Muscle layer of colon (tissue), 2 donors: ENCODE results near the gene ZFP36L2.
"Not testable (repeated sequence)": the region's sequence is repeated elsewhere in the genome, so short reads cannot be mapped to it uniquely, and the experiment has no call there.

ENCODE experiments used
- H3K27ac ChIP-seq: one replicate; pipeline ENCODE4 v1.7.0; 2013; ENCODE audit warnings: low read depth, mild to moderate bottlenecking, low read length, moderate library complexity
- H3K27me3 ChIP-seq, 2 donors: one replicate each; pipeline ENCODE4 v1.7.0; 2013; ENCODE audit warnings: low read length in 2 of 2, mild to moderate bottlenecking in 2 of 2; ENCODE audit not compliant: insufficient read depth in 2 of 2, control insufficient read depth in 1 of 2
- H3K36me3 ChIP-seq: one replicate; pipeline ENCODE4 v1.7.0; 2013; ENCODE audit warnings: mild to moderate bottlenecking, low read length; ENCODE audit not compliant: insufficient read depth
- H3K4me1 ChIP-seq: one replicate; pipeline ENCODE4 v1.7.0; 2013; ENCODE audit warnings: mild to moderate bottlenecking, low read length; ENCODE audit not compliant: insufficient read depth
- H3K4me3 ChIP-seq, 2 donors: one replicate each; pipeline ENCODE4 v1.7.0; 2013; ENCODE audit warnings: low read length in 2 of 2, low read depth in 1 of 2, mild to moderate bottlenecking in 1 of 2, moderate library complexity in 1 of 2
- H3K9ac ChIP-seq: one replicate; pipeline ENCODE4 v1.7.0; 2013; ENCODE audit warnings: low read length
- H3K9me3 ChIP-seq: one replicate; pipeline ENCODE4 v1.7.0; 2013; ENCODE audit warnings: mild to moderate bottlenecking, low read length
- donor health status: abdominal sarcoma.
- donor health status: Adenocarcinoma of cecum.

The ZFP36L2 gene

GRCh38 chr2:43199492-43200488 lies 26.6 kb downstream of the ZFP36L2 start:
- Histone ChIP-seq H3K4me1 (no peaks in the 10 kb centered on the region), H3K27me3 (no peaks in the 10 kb centered on the region), H3K27ac (no peak overlapping the region), H3K9me3 (no peaks in the 10 kb centered on the region), H3K4me3 (no peak overlapping the region), H3K36me3 (no peaks in the 10 kb centered on the region), H3K9ac (no peak overlapping the region)

- H3K27me3 ChIP-seq, result no peaks in the 10 kb centered on the region
- H3K9me3 ChIP-seq, result no peaks in the 10 kb centered on the region
- H3K36me3 ChIP-seq, result no peaks in the 10 kb centered on the region
- H3K27ac ChIP-seq, result no peak overlapping the region
- H3K4me3 ChIP-seq, result no peak overlapping the region
- H3K4me1 ChIP-seq, result no peaks in the 10 kb centered on the region
- no peak overlapping the region for H3K9ac ChIP-seq
Measured at GRCh38 chr2:43198263-43198662, 28.1 kb downstream of the ZFP36L2 start.

- no peak overlapping the region for H3K27ac ChIP-seq
- H3K9ac ChIP-seq, result no peak overlapping the region
- no peaks in the 10 kb centered on the region for H3K9me3 ChIP-seq
- no peaks in the 10 kb centered on the region for H3K27me3 ChIP-seq
- no peaks in the 10 kb centered on the region for H3K36me3 ChIP-seq
- H3K4me3 ChIP-seq, result no peak overlapping the region
- no peaks in the 10 kb centered on the region for H3K4me1 ChIP-seq
Measured at GRCh38 chr2:43197588-43197896, 28.9 kb downstream of the ZFP36L2 start.

GRCh38 chr2:43196768-43197587 lies 29.4 kb downstream of the ZFP36L2 start:
- no peak overlapping the region for H3K9ac ChIP-seq
- H3K9me3 ChIP-seq, result no peaks in the 10 kb centered on the region
- no peak overlapping the region for H3K27ac ChIP-seq
- no peaks in the 10 kb centered on the region for H3K36me3 ChIP-seq
- no peaks in the 10 kb centered on the region for H3K27me3 ChIP-seq
- no peaks in the 10 kb centered on the region for H3K4me1 ChIP-seq
- no peak overlapping the region for H3K4me3 ChIP-seq

- Histone ChIP-seq H3K36me3 (no peaks in the 10 kb centered on the region), H3K9me3 (no peaks in the 10 kb centered on the region), H3K27ac (no peak overlapping the region), H3K4me3 (no peak overlapping the region), H3K9ac (no peak overlapping the region), H3K27me3 (no peaks in the 10 kb centered on the region), H3K4me1 (no peaks in the 10 kb centered on the region)
Measured at GRCh38 chr2:43194121-43194869, 32.1 kb downstream of the ZFP36L2 start.

GRCh38 chr2:43193652-43194120 lies 32.7 kb downstream of the ZFP36L2 start:
- no peak overlapping the region for H3K4me3 ChIP-seq
- no peaks in the 10 kb centered on the region for H3K27me3 ChIP-seq
- no peaks in the 10 kb centered on the region for H3K36me3 ChIP-seq
- H3K4me1 ChIP-seq, result no peaks in the 10 kb centered on the region
- H3K27ac ChIP-seq, result no peak overlapping the region
- H3K9ac ChIP-seq, result no peak overlapping the region
- H3K9me3 ChIP-seq, result no peaks in the 10 kb centered on the region

GRCh38 chr2:43192744-43193651 lies 33.4 kb downstream of the ZFP36L2 start:
- no peak overlapping the region for H3K27ac ChIP-seq
- no peaks in the 10 kb centered on the region for H3K27me3 ChIP-seq
- no peaks in the 10 kb centered on the region for H3K9me3 ChIP-seq
- no peak overlapping the region for H3K4me3 ChIP-seq
- no peaks in the 10 kb centered on the region for H3K36me3 ChIP-seq
- no peaks in the 10 kb centered on the region for H3K4me1 ChIP-seq
- H3K9ac ChIP-seq, result no peak overlapping the region

- Histone ChIP-seq H3K36me3 (no peaks in the 10 kb centered on the region), H3K4me1 (peaks cover 3% of the 10 kb centered on the region), H3K9me3 (no peaks in the 10 kb centered on the region), H3K27ac (no peak overlapping the region), H3K9ac (no peak overlapping the region), H3K27me3 (no peaks in the 10 kb centered on the region), H3K4me3 (no peak overlapping the region)
Measured at GRCh38 chr2:43191947-43192516, 34.4 kb downstream of the ZFP36L2 start.

- Histone ChIP-seq H3K36me3 (no peaks in the 10 kb centered on the region), H3K9ac (no peak overlapping the region), H3K27me3 (no peaks in the 10 kb centered on the region), H3K4me3 (no peak overlapping the region), H3K9me3 (no peaks in the 10 kb centered on the region), H3K4me1 (peaks cover 9% of the 10 kb centered on the region), H3K27ac (no peak overlapping the region)
Measured at GRCh38 chr2:43190311-43191052, 35.9 kb downstream of the ZFP36L2 start.

GRCh38 chr2:43189861-43190260 lies 36.5 kb downstream of the ZFP36L2 start:
- not testable (repeated sequence) for H3K36me3 ChIP-seq, H3K4me1 ChIP-seq, H3K27ac ChIP-seq

More at GRCh38 chr2:43189861-43190260, 36.5 kb downstream of the ZFP36L2 start:
- not testable (repeated sequence) for H3K9ac ChIP-seq, H3K4me3 ChIP-seq, H3K9me3 ChIP-seq, H3K27me3 ChIP-seq
